ENCODE measurements around the gene ADH6. TPM values are rescaled to one million over a fixed set of nuclear protein-coding genes. Genes with fewer than 3 reads are reported as not detected.
"Not testable (repeated sequence)": the region's sequence is repeated elsewhere in the genome, so short reads cannot be mapped to it uniquely, and the experiment has no call there.

The ADH6 gene
- total and polyA plus RNA-seq, 2 of the 8 experiments (the other 6 are each of a cell fraction or from before 2014, with no cell fraction given): not detected

- DNase-seq (ENCODE audit: low read depth in 1 of 2, low spot score in 2 of 2); H3K79me1 ChIP-seq (ENCODE audit: low read depth, low read length); H2BK5ac ChIP-seq (ENCODE audit: low read depth, low read length); H3K36me3 ChIP-seq (ENCODE audit: control insufficient read depth in 2 of 4, insufficient read depth in 4 of 4, low read length in 3 of 4); H3K23ac ChIP-seq (ENCODE audit: insufficient read length); H2AFZ ChIP-seq (ENCODE audit: low read length); H3K4me1 ChIP-seq (replicated peaks in 1 of 4; ENCODE audit: control insufficient read depth in 3 of 4, insufficient read depth in 4 of 4, low read length in 3 of 4); H3K18ac ChIP-seq (ENCODE audit: extremely low read depth, low read length); CTCF ChIA-PET (ENCODE audit: partially characterized antibody); H2BK20ac ChIP-seq (ENCODE audit: low read length); H4K20me1 ChIP-seq (replicated peaks in 1 of 2; ENCODE audit: control insufficient read depth in 1 of 2, insufficient read depth in 2 of 2, low read length in 2 of 2); H3K56ac ChIP-seq (replicated peaks; ENCODE audit: insufficient read length, low read depth, low read length); H2AK5ac ChIP-seq (ENCODE audit: low read depth, low read length); H3K9ac ChIP-seq (replicated peaks in 1 of 4; ENCODE audit: extremely low read depth in 1 of 4, low read depth in 3 of 4, low read length in 3 of 4); H3K9me3 ChIP-seq (ENCODE audit: insufficient read depth in 2 of 2, low read depth in 1 of 2, low read length in 1 of 2); FAIRE-seq; H2BK15ac ChIP-seq (ENCODE audit: low read length); H4K5ac ChIP-seq (ENCODE audit: insufficient read length, low read depth, low read length); H3K4me3 ChIP-seq (ENCODE audit: extremely low read depth in 1 of 4, insufficient read depth in 2 of 4, low read depth in 3 of 4, low read length in 4 of 4); H3K4ac ChIP-seq (replicated peaks; ENCODE audit: insufficient read length, low read depth, low read length); H2BK120ac ChIP-seq (replicated peaks; ENCODE audit: low read depth, low read length); H3K27me3 ChIP-seq (replicated peaks in 1 of 4; ENCODE audit: control insufficient read depth in 3 of 4, extremely low read depth in 1 of 4, insufficient read depth in 3 of 4, low read length in 3 of 4); H2BK12ac ChIP-seq (ENCODE audit: low read depth, low read length); H3K14ac ChIP-seq (ENCODE audit: insufficient read length); H4K91ac ChIP-seq (replicated peaks; ENCODE audit: insufficient read length, low read length); H3K79me2 ChIP-seq (ENCODE audit: control insufficient read depth in 1 of 2, insufficient read depth in 2 of 2, low read length in 2 of 2); H3K23me2 ChIP-seq (ENCODE audit: low read depth, low read length); H3K4me2 ChIP-seq (ENCODE audit: insufficient read depth in 1 of 2, low read depth in 2 of 2, low read length in 2 of 2); H4K8ac ChIP-seq (ENCODE audit: extremely low read depth, insufficient read depth, low read length); POLR2A ChIA-PET (ENCODE audit: partially characterized antibody); H3K27ac ChIP-seq (ENCODE audit: low read depth, low read length): not testable (repeated sequence)
- WGBS, 2 experiments (ENCODE audit: extremely low coverage in 1 of 2, insufficient coverage in 1 of 2, insufficient read length in 1 of 2, insufficient replicate concordance in 2 of 2, low coverage in 1 of 2, low lambda C conversion rate in 2 of 2, missing lambda C conversion rate in 1 of 2): 85% methylated on average over 2 of the region's 2 CpGs; no CpG with 5 or more reads in 1 of the 2 experiments
Measured at GRCh38 chr4:99233397-99233796, 14.4 kb upstream of the ADH6 start.

GRCh38 chr4:99228706-99229105 is 9.7 kb upstream of the ADH6 start:
- H3K4me2 ChIP-seq (ENCODE audit: insufficient read depth in 1 of 2, low read depth in 2 of 2, low read length in 2 of 2); H3K23me2 ChIP-seq (ENCODE audit: low read depth, low read length); H3K36me3 ChIP-seq (ENCODE audit: control insufficient read depth in 2 of 4, insufficient read depth in 4 of 4, low read length in 3 of 4); DNase-seq (ENCODE audit: low read depth in 1 of 2, low spot score in 2 of 2); H3K18ac ChIP-seq (ENCODE audit: extremely low read depth, low read length); H3K4me1 ChIP-seq (replicated peaks in 1 of 4; ENCODE audit: control insufficient read depth in 3 of 4, insufficient read depth in 4 of 4, low read length in 3 of 4); H3K23ac ChIP-seq (ENCODE audit: insufficient read length); H2AFZ ChIP-seq (ENCODE audit: low read length); H3K27ac ChIP-seq (ENCODE audit: low read depth, low read length); H3K56ac ChIP-seq (replicated peaks; ENCODE audit: insufficient read length, low read depth, low read length); H3K4me3 ChIP-seq (ENCODE audit: extremely low read depth in 1 of 4, insufficient read depth in 2 of 4, low read depth in 3 of 4, low read length in 4 of 4); H2BK20ac ChIP-seq (ENCODE audit: low read length); H3K14ac ChIP-seq (ENCODE audit: insufficient read length); H3K27me3 ChIP-seq (replicated peaks in 1 of 4; ENCODE audit: control insufficient read depth in 3 of 4, extremely low read depth in 1 of 4, insufficient read depth in 3 of 4, low read length in 3 of 4); H4K91ac ChIP-seq (replicated peaks; ENCODE audit: insufficient read length, low read length); H3K79me1 ChIP-seq (ENCODE audit: low read depth, low read length); H4K5ac ChIP-seq (ENCODE audit: insufficient read length, low read depth, low read length); H4K20me1 ChIP-seq (replicated peaks in 1 of 2; ENCODE audit: control insufficient read depth in 1 of 2, insufficient read depth in 2 of 2, low read length in 2 of 2); FAIRE-seq; H2BK120ac ChIP-seq (replicated peaks; ENCODE audit: low read depth, low read length); H2BK5ac ChIP-seq (ENCODE audit: low read depth, low read length); H3K9me3 ChIP-seq (ENCODE audit: insufficient read depth in 2 of 2, low read depth in 1 of 2, low read length in 1 of 2); H2AK5ac ChIP-seq (ENCODE audit: low read depth, low read length); H3K9ac ChIP-seq (replicated peaks in 1 of 4; ENCODE audit: extremely low read depth in 1 of 4, low read depth in 3 of 4, low read length in 3 of 4); H3K4ac ChIP-seq (replicated peaks; ENCODE audit: insufficient read length, low read depth, low read length); H2BK12ac ChIP-seq (ENCODE audit: low read depth, low read length); H4K8ac ChIP-seq (ENCODE audit: extremely low read depth, insufficient read depth, low read length); H2BK15ac ChIP-seq (ENCODE audit: low read length); H3K79me2 ChIP-seq (ENCODE audit: control insufficient read depth in 1 of 2, insufficient read depth in 2 of 2, low read length in 2 of 2): not testable (repeated sequence)
- POLR2A ChIA-PET (ENCODE audit: partially characterized antibody): interaction anchor here (0.7 kb wide), 1 partner anchor 344 kb away, joined by 3 read pairs; no protein-coding TSS in a partner anchor
- CTCF ChIA-PET (ENCODE audit: partially characterized antibody): interaction anchor here (1.4 kb wide), 1 partner anchor 177 kb away, joined by 3 read pairs; no protein-coding TSS in a partner anchor
- WGBS, 2 experiments (ENCODE audit: extremely low coverage in 1 of 2, insufficient coverage in 1 of 2, insufficient read length in 1 of 2, insufficient replicate concordance in 2 of 2, low coverage in 1 of 2, low lambda C conversion rate in 2 of 2, missing lambda C conversion rate in 1 of 2): 42% methylated on average over 1 of the region's 1 CpG; no CpG with 5 or more reads in 1 of the 2 experiments
